Heart left ventricle (tissue), 13 donors: ENCODE data around the gene UNC45A.

Experiments
- POLR2A ChIP-seq, 2 donors: fragments of 450-650 bp; IDR thresholded peaks; one replicate each; pipeline ENCODE4 v1.6.1; 2017; ENCODE audit warnings: antibody characterized with exemption in 2 of 2, mild to moderate bottlenecking in 2 of 2, moderate library complexity in 2 of 2
- TF ChIP-seq, protein P1 (sequence below), 12 donors: fragments of 200-600 bp; sonication (generic) in 4 of 12; IDR thresholded peaks; one replicate each; pipeline versions ENCODE4 v1.5.0 to v1.8.0; 2018 to 2022; ENCODE audit warnings: antibody characterized with exemption in 12 of 12, mild to moderate bottlenecking in 5 of 12
- donor health status: ischemic (EF 13 %, LVEDD 7.1; RV severe dilation, severe dysfunction).
- donor health status: DM: no; HTN: yes; CAD: no.
- donor health status: DM: no; HTN: no; CAD: no.
- donor health status: ischemic (EF 25% LVEDD 6.9; RV normal size, moderate dysfunction).
- donor health status: ischemic (EF 25% LVEDD 5.7; RV mildly dilated, moderate dysfunction).
- donor health status: ischemic (EF 35%, LVEDD 5.7; RV mildly dilated, moderate dysfunction).
- donor health status: nonischemic (EF 11% LVEDD 7.7; RV severe dilation, severe dysfunction).
- donor health status: DM: yes; HTN: yes; CAD: no.
- donor health status: PGD.
- donor health status: ischemic (EF 29% LVEDD 5.4; RV normal size, mild dysfunction).
- donor health status: nonischemic (EF 23%, LVEDD 6.1; RV moderate dilation, normal function).

GRCh38 chr15:90942354-90943120 is 7.5 kb downstream of the UNC45A start:
- TF ChIP-seq, protein P1, sequence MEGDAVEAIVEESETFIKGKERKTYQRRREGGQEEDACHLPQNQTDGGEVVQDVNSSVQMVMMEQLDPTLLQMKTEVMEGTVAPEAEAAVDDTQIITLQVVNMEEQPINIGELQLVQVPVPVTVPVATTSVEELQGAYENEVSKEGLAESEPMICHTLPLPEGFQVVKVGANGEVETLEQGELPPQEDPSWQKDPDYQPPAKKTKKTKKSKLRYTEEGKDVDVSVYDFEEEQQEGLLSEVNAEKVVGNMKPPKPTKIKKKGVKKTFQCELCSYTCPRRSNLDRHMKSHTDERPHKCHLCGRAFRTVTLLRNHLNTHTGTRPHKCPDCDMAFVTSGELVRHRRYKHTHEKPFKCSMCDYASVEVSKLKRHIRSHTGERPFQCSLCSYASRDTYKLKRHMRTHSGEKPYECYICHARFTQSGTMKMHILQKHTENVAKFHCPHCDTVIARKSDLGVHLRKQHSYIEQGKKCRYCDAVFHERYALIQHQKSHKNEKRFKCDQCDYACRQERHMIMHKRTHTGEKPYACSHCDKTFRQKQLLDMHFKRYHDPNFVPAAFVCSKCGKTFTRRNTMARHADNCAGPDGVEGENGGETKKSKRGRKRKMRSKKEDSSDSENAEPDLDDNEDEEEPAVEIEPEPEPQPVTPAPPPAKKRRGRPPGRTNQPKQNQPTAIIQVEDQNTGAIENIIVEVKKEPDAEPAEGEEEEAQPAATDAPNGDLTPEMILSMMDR (IDR thresholded peaks at IDR 0.05): no peak
- TF ChIP-seq POLR2A (IDR thresholded peaks at IDR 0.05): no peak
